ENCODE data around the gene BAG3.

BAG3 gene

GRCh38 chr10:119701861-119702260, 50.7 kb downstream of the BAG3 start:
- Histone ChIP-seq H2BK15ac (ENCODE audit: low read depth, poor library complexity, severe bottlenecking) (no peak overlapping the region), H3K27ac (ENCODE audit: low read length, poor library complexity, severe bottlenecking) (no peak overlapping the region), H2BK120ac (ENCODE audit: low read depth, low read length) (no peak overlapping the region), H3K27me3 (ENCODE audit: control insufficient read depth in 1 of 2, insufficient read depth in 1 of 2, low read length in 2 of 2) (peaks cover 0 to 10% of the 10 kb centered on the region in 2 experiments), H3K4me1 (ENCODE audit: control insufficient read depth, insufficient read depth, low read depth, low read length) (peaks cover 3% of the 10 kb centered on the region), H3K36me3 (ENCODE audit: control insufficient read depth in 1 of 2, insufficient read depth in 2 of 2, low read depth in 1 of 2, low read length in 2 of 2) (no peaks in the 10 kb centered on the region), H4K91ac (ENCODE audit: low read length) (no peak overlapping the region), H2AK5ac (ENCODE audit: low read length, severe bottlenecking) (no peak overlapping the region), H3K9ac (ENCODE audit: low read length) (no peak overlapping the region), H3K4me3 (ENCODE audit: insufficient read depth in 1 of 2, low read depth in 1 of 2, low read length in 2 of 2) (no peak overlapping the region), H2AFZ (ENCODE audit: low read depth, low read length) (no peak overlapping the region), H3K23ac (ENCODE audit: low read length in 2 of 2) (no peak overlapping the region), H2BK12ac (ENCODE audit: low read length in 2 of 2) (no peak overlapping the region), H3K9me3 (ENCODE audit: control insufficient read depth, low read length) (no peaks in the 10 kb centered on the region), H3K14ac (ENCODE audit: low read length in 2 of 2) (no peak overlapping the region), H3K4me2 (ENCODE audit: low read length, poor library complexity, severe bottlenecking) (no peak overlapping the region), H2BK5ac (ENCODE audit: low read depth, low read length, poor library complexity, severe bottlenecking) (no peak overlapping the region), H4K8ac (ENCODE audit: low read length) (no peak overlapping the region), H3K4ac (ENCODE audit: low read depth in 1 of 2, low read length in 2 of 2) (no peak overlapping the region), H3K18ac (ENCODE audit: low read depth in 1 of 2, low read length in 2 of 2) (no peak overlapping the region), H3K79me1 (replicated peaks; ENCODE audit: low read length, poor library complexity, severe bottlenecking) (no peaks in the 10 kb centered on the region)
- 33% methylated on average over 1 of the region's 7 CpGs for WGBS
- DNase-seq = no peak

GRCh38 chr10:119702583-119702982, 51.4 kb downstream of the BAG3 start:
- no peak overlapping the region for H4K91ac ChIP-seq (ENCODE audit: low read length)
- H3K79me1 ChIP-seq (replicated peaks; ENCODE audit: low read length, poor library complexity, severe bottlenecking) = no peaks in the 10 kb centered on the region
- no peak overlapping the region for H3K18ac ChIP-seq (ENCODE audit: low read depth in 1 of 2, low read length in 2 of 2)
- peaks cover 1% of the 10 kb centered on the region for H3K9me3 ChIP-seq (ENCODE audit: control insufficient read depth, low read length)
- H3K23ac ChIP-seq (ENCODE audit: low read length in 2 of 2) = no peak overlapping the region
- H3K27me3 ChIP-seq (ENCODE audit: control insufficient read depth in 1 of 2, insufficient read depth in 1 of 2, low read length in 2 of 2) = peaks cover 0 to 10% of the 10 kb centered on the region in 2 experiments
- no peak overlapping the region for H2BK5ac ChIP-seq (ENCODE audit: low read depth, low read length, poor library complexity, severe bottlenecking)
- no peak overlapping the region for H2AK5ac ChIP-seq (ENCODE audit: low read length, severe bottlenecking)
- no peak overlapping the region for H2AFZ ChIP-seq (ENCODE audit: low read depth, low read length)
- no peak overlapping the region for H3K4me2 ChIP-seq (ENCODE audit: low read length, poor library complexity, severe bottlenecking)
- no peak overlapping the region for H3K9ac ChIP-seq (ENCODE audit: low read length)
- no peak overlapping the region for H4K8ac ChIP-seq (ENCODE audit: low read length)
- WGBS = 72% methylated on average over 1 of the region's 2 CpGs
- H3K36me3 ChIP-seq (ENCODE audit: control insufficient read depth in 1 of 2, insufficient read depth in 2 of 2, low read depth in 1 of 2, low read length in 2 of 2) = no peaks in the 10 kb centered on the region
- no peak overlapping the region for H2BK120ac ChIP-seq (ENCODE audit: low read depth, low read length)
- DNase-seq = no peak
- H2BK12ac ChIP-seq (ENCODE audit: low read length in 2 of 2) = no peak overlapping the region
- peaks cover 3% of the 10 kb centered on the region for H3K4me1 ChIP-seq (ENCODE audit: control insufficient read depth, insufficient read depth, low read depth, low read length)
- H3K14ac ChIP-seq (ENCODE audit: low read length in 2 of 2) = no peak overlapping the region
- H3K27ac ChIP-seq (ENCODE audit: low read length, poor library complexity, severe bottlenecking) = no peak overlapping the region
- H3K4ac ChIP-seq (ENCODE audit: low read depth in 1 of 2, low read length in 2 of 2) = no peak overlapping the region
- no peak overlapping the region for H3K4me3 ChIP-seq (ENCODE audit: insufficient read depth in 1 of 2, low read depth in 1 of 2, low read length in 2 of 2)
- H2BK15ac ChIP-seq (ENCODE audit: low read depth, poor library complexity, severe bottlenecking) = no peak overlapping the region

- H2BK120ac ChIP-seq (ENCODE audit: low read depth, low read length) = no peak overlapping the region
- no peak overlapping the region for H4K91ac ChIP-seq (ENCODE audit: low read length)
- H3K4ac ChIP-seq (ENCODE audit: low read depth in 1 of 2, low read length in 2 of 2) = no peak overlapping the region
- H3K9ac ChIP-seq (ENCODE audit: low read length) = no peak overlapping the region
- no peak overlapping the region for H3K4me2 ChIP-seq (ENCODE audit: low read length, poor library complexity, severe bottlenecking)
- no peak overlapping the region for H3K27ac ChIP-seq (ENCODE audit: low read length, poor library complexity, severe bottlenecking)
- H3K36me3 ChIP-seq (ENCODE audit: control insufficient read depth in 1 of 2, insufficient read depth in 2 of 2, low read depth in 1 of 2, low read length in 2 of 2) = no peaks in the 10 kb centered on the region
- peaks cover 2% of the 10 kb centered on the region for H3K9me3 ChIP-seq (ENCODE audit: control insufficient read depth, low read length)
- H4K8ac ChIP-seq (ENCODE audit: low read length) = no peak overlapping the region
- H3K4me3 ChIP-seq (ENCODE audit: insufficient read depth in 1 of 2, low read depth in 1 of 2, low read length in 2 of 2) = no peak overlapping the region
- no peak overlapping the region for H3K18ac ChIP-seq (ENCODE audit: low read depth in 1 of 2, low read length in 2 of 2)
- no peak overlapping the region for H2BK5ac ChIP-seq (ENCODE audit: low read depth, low read length, poor library complexity, severe bottlenecking)
- H3K14ac ChIP-seq (ENCODE audit: low read length in 2 of 2) = no peak overlapping the region
- no peaks in the 10 kb centered on the region for H3K79me1 ChIP-seq (replicated peaks; ENCODE audit: low read length, poor library complexity, severe bottlenecking)
- H3K23ac ChIP-seq (ENCODE audit: low read length in 2 of 2) = no peak overlapping the region
- whole genome bisulfite sequencing = 93% methylated on average over 5 of the region's 9 CpGs
- no peak overlapping the region for H2BK15ac ChIP-seq (ENCODE audit: low read depth, poor library complexity, severe bottlenecking)
- no peak overlapping the region for H2AK5ac ChIP-seq (ENCODE audit: low read length, severe bottlenecking)
- H3K27me3 ChIP-seq (ENCODE audit: control insufficient read depth in 1 of 2, insufficient read depth in 1 of 2, low read length in 2 of 2) = no peaks in the 10 kb centered on the region
- H2BK12ac ChIP-seq (ENCODE audit: low read length in 2 of 2) = no peak overlapping the region
- peaks cover 3% of the 10 kb centered on the region for H3K4me1 ChIP-seq (ENCODE audit: control insufficient read depth, insufficient read depth, low read depth, low read length)
- no peak overlapping the region for H2AFZ ChIP-seq (ENCODE audit: low read depth, low read length)
- DNase-seq = no peak
Observed at GRCh38 chr10:119703903-119704508, 52.8 kb downstream of the BAG3 start.

- no peak overlapping the region for H2BK15ac ChIP-seq (ENCODE audit: low read depth, poor library complexity, severe bottlenecking)
- no peak overlapping the region for H3K4ac ChIP-seq (ENCODE audit: low read depth in 1 of 2, low read length in 2 of 2)
- H3K79me1 ChIP-seq (replicated peaks; ENCODE audit: low read length, poor library complexity, severe bottlenecking) = no peaks in the 10 kb centered on the region
- H3K18ac ChIP-seq (ENCODE audit: low read depth in 1 of 2, low read length in 2 of 2) = no peak overlapping the region
- 94% methylated on average over 2 of the region's 3 CpGs for WGBS
- no peak overlapping the region for H2BK12ac ChIP-seq (ENCODE audit: low read length in 2 of 2)
- no peak overlapping the region for H2AFZ ChIP-seq (ENCODE audit: low read depth, low read length)
- no peaks in the 10 kb centered on the region for H3K27me3 ChIP-seq (ENCODE audit: control insufficient read depth in 1 of 2, insufficient read depth in 1 of 2, low read length in 2 of 2)
- no peak overlapping the region for H3K4me2 ChIP-seq (ENCODE audit: low read length, poor library complexity, severe bottlenecking)
- no peak overlapping the region for H3K4me3 ChIP-seq (ENCODE audit: insufficient read depth in 1 of 2, low read depth in 1 of 2, low read length in 2 of 2)
- H2BK5ac ChIP-seq (ENCODE audit: low read depth, low read length, poor library complexity, severe bottlenecking) = no peak overlapping the region
- no peak overlapping the region for H4K8ac ChIP-seq (ENCODE audit: low read length)
- no peak overlapping the region for H3K23ac ChIP-seq (ENCODE audit: low read length in 2 of 2)
- no peak overlapping the region for H3K14ac ChIP-seq (ENCODE audit: low read length in 2 of 2)
- no peak overlapping the region for H3K9ac ChIP-seq (ENCODE audit: low read length)
- H2BK120ac ChIP-seq (ENCODE audit: low read depth, low read length) = no peak overlapping the region
- no peak overlapping the region for H4K91ac ChIP-seq (ENCODE audit: low read length)
- no peak overlapping the region for H3K27ac ChIP-seq (ENCODE audit: low read length, poor library complexity, severe bottlenecking)
- no peak for DNase-seq
- H3K36me3 ChIP-seq (ENCODE audit: control insufficient read depth in 1 of 2, insufficient read depth in 2 of 2, low read depth in 1 of 2, low read length in 2 of 2) = no peaks in the 10 kb centered on the region
- H3K9me3 ChIP-seq (ENCODE audit: control insufficient read depth, low read length) = peaks cover 2% of the 10 kb centered on the region
- H2AK5ac ChIP-seq (ENCODE audit: low read length, severe bottlenecking) = no peak overlapping the region
- peaks cover 3% of the 10 kb centered on the region for H3K4me1 ChIP-seq (ENCODE audit: control insufficient read depth, insufficient read depth, low read depth, low read length)
Observed at GRCh38 chr10:119705434-119705831, 54.3 kb downstream of the BAG3 start.

Data from mesenchymal stem cell (in vitro differentiated cells and primary cell).